Glutamatergic neuron (in vitro differentiated cells): ENCODE data around the gene NUP210. TPM values are rescaled to one million over a fixed set of nuclear protein-coding genes. Genes with fewer than 3 reads are reported as not detected.

Source experiments
- DNase-seq: peaks from one replicate; pipeline ENCODE4 v3.0.0; 2022
- H3K27ac Mint-ChIP-seq: one replicate; pipeline ENCODE4 v1.8.0; 2020; ENCODE audit warnings: mild to moderate bottlenecking, mixed read lengths, inconsistent platforms; ENCODE audit not compliant: unreplicated experiment
- H3K27me3 Mint-ChIP-seq: one replicate; pipeline ENCODE4 v1.8.0; 2020; ENCODE audit warnings: mild to moderate bottlenecking, moderate library complexity, mixed read lengths, inconsistent platforms; ENCODE audit not compliant: unreplicated experiment
- H3K36me3 Mint-ChIP-seq: one replicate; pipeline ENCODE4 v1.8.0; 2020; ENCODE audit warnings: mild to moderate bottlenecking, mixed read lengths, inconsistent platforms; ENCODE audit not compliant: unreplicated experiment
- H3K4me1 Mint-ChIP-seq: one replicate; pipeline ENCODE4 v1.8.0; 2020; ENCODE audit warnings: mild to moderate bottlenecking, low read depth, mixed read lengths, inconsistent platforms; ENCODE audit not compliant: unreplicated experiment
- H3K4me3 Mint-ChIP-seq: one replicate; pipeline ENCODE4 v1.8.0; 2020; ENCODE audit warnings: mild to moderate bottlenecking, mixed read lengths, inconsistent platforms; ENCODE audit not compliant: unreplicated experiment
- H3K9me3 Mint-ChIP-seq: one replicate; pipeline ENCODE4 v1.8.0; 2020; ENCODE audit warnings: mild to moderate bottlenecking, moderate library complexity, mixed read lengths, inconsistent platforms; ENCODE audit not compliant: unreplicated experiment
- total RNA-seq: library from RNA; stranded (reverse); fragmentation: NEBNext Ultra II Directional; extraction: Animal tissue kit (Norgen Biotek cat#: 25700); gene quantifications from one replicate; pipeline ENCODE4 v1.2.1, GENCODE V29; 2021; ENCODE audit not compliant: unreplicated experiment
- TF ChIP-seq, protein P1 (sequence below): fragments of 200-600 bp; sonication (generic); IDR thresholded peaks from one replicate; pipeline ENCODE4 v1.5.0; 2021; ENCODE audit not compliant: partially characterized antibody, unreplicated experiment

The NUP210 gene
- total RNA-seq, 1 donor from 2014 or later, result 2.4 TPM

DNA sequence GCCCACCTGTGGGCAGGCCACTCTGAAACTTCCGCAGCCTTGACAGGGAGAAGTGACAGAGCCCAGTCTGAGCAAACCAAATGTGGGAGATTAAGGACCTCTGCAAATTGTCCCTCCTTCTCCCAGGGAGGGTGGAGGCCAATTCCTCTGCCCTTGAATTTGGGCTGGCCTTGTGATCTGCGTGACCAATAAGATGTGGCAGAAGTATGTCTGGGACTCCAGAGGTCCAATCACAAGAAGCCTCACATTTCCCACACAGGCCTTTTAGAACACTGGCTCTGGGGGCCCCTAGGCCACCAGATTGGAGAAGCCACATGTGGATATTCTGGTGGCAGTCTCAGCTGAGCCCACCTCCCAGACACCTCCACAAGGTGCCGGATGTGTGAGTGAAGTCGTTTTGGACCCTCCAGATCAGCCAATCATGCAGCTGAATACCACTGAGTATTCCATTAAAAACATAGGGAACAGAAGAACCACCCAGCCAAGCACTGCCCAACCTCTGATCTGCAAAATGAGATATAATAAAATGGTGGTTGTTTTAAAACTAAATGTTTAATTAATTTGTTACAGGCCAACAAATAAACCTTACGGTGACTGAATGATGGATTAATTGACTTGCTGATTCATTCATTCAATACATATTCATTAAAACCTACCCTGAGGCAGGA, 150.3 kb downstream of the NUP210 start:
- H3K4me1 Mint-ChIP-seq, result no peaks in the 10 kb centered on the region
- TF ChIP-seq, protein P1, sequence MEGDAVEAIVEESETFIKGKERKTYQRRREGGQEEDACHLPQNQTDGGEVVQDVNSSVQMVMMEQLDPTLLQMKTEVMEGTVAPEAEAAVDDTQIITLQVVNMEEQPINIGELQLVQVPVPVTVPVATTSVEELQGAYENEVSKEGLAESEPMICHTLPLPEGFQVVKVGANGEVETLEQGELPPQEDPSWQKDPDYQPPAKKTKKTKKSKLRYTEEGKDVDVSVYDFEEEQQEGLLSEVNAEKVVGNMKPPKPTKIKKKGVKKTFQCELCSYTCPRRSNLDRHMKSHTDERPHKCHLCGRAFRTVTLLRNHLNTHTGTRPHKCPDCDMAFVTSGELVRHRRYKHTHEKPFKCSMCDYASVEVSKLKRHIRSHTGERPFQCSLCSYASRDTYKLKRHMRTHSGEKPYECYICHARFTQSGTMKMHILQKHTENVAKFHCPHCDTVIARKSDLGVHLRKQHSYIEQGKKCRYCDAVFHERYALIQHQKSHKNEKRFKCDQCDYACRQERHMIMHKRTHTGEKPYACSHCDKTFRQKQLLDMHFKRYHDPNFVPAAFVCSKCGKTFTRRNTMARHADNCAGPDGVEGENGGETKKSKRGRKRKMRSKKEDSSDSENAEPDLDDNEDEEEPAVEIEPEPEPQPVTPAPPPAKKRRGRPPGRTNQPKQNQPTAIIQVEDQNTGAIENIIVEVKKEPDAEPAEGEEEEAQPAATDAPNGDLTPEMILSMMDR, result no peak
- no peak overlapping the region for H3K4me3 Mint-ChIP-seq
- no peaks in the 10 kb centered on the region for H3K36me3 Mint-ChIP-seq
- peaks cover 13% of the 10 kb centered on the region for H3K9me3 Mint-ChIP-seq
- DNase-seq, result peak; percentile 2
- H3K27me3 Mint-ChIP-seq, result no peaks in the 10 kb centered on the region
- no peak overlapping the region for H3K27ac Mint-ChIP-seq

DNA sequence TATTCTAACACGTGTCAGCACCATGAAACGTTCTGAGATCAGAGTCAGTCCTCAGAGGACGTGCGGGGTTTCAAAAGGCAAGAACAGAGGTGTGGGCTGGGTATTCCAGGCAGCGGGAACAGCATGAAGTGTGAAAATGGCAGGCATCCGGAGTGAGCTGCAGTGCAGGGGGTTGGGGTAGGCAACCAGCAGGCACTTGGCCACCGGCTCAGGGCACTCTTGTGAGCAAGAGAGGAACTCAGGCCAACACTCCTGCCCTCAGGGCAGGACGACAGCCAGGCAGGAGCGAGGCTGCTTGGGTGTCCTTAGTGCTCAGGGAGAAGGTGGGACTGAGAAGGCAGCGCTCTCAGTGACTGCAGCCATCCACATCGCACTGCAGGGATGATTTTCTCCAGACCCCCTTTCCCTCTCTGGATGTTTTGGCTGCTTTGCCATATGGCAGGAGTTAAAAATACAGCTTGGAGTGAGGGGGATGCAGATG, 151.1 kb downstream of the NUP210 start:
- no peak overlapping the region for H3K27ac Mint-ChIP-seq
- TF ChIP-seq, protein P1, result no peak
- peaks cover 15% of the 10 kb centered on the region for H3K9me3 Mint-ChIP-seq
- H3K4me3 Mint-ChIP-seq, result no peak overlapping the region
- H3K27me3 Mint-ChIP-seq, result no peaks in the 10 kb centered on the region
- H3K4me1 Mint-ChIP-seq, result no peaks in the 10 kb centered on the region
- peak; percentile 34 for DNase-seq
- H3K36me3 Mint-ChIP-seq, result no peaks in the 10 kb centered on the region

DNA sequence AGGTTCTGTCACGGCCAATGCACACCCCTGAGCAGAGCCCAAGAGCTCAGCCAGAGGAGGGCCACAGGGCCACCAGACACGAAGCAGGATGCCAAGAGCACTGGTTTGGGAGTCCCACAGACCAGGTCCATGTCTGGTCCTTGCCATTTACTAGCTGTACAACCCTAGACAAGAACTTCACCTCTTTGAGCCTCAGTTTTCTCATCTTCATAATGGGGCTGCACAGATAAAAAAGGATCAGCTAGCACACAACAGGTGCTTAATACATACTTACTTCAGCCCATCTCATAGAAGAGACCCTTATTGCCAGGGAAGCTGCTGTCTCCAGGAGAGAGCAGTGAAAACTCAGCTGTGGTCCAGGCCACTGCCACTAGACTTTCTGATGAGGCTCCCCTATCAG, 152.0 kb downstream of the NUP210 start:
- no peak overlapping the region for H3K4me3 Mint-ChIP-seq
- peaks cover 15% of the 10 kb centered on the region for H3K9me3 Mint-ChIP-seq
- TF ChIP-seq, protein P1, result no peak
- H3K4me1 Mint-ChIP-seq, result no peaks in the 10 kb centered on the region
- H3K27me3 Mint-ChIP-seq, result no peaks in the 10 kb centered on the region
- no peaks in the 10 kb centered on the region for H3K36me3 Mint-ChIP-seq
- H3K27ac Mint-ChIP-seq, result no peak overlapping the region
- no peak for DNase-seq

DNA sequence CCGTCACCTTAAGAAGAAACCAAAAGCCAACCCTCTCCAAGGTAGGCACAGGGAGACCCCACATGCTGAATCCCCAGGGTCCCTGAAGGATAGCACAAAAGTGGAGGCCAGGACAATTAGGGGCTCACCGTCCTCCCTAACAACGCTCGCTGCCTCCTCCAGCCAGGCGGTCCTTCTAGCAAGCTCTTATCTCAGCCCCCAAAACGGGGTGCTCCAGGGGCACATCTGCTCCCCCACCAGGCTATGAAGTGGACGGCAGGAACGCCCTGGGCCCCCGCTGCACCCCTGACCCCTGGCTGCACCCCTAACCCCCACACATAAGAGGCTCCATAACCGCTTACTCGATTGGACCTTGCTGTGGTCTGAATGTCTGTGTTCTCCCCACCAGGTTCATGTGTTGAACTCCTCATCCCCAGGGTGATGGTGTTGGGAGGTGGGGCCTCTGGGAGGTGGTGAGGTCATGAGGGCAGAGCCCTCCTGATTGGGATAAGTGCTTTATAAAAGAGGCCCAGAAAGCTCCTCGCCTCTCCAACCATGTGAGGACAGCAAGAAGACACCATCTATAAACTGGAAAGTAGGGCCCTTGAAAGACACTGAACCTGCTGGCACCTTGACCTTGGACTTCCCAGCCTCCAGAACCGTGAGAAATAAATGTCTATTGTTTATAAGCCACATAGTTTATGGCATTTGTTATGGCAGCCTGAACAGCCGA, 153.3 kb downstream of the NUP210 start:
- DNase-seq, result peak; percentile 10
- H3K27ac Mint-ChIP-seq, result peak overlapping the region; percentile 17
- H3K9me3 Mint-ChIP-seq, result peaks cover 12% of the 10 kb centered on the region
- H3K4me1 Mint-ChIP-seq, result peaks cover 6% of the 10 kb centered on the region
- TF ChIP-seq, protein P1, result no peak
- no peak overlapping the region for H3K4me3 Mint-ChIP-seq
- H3K27me3 Mint-ChIP-seq, result no peaks in the 10 kb centered on the region
- H3K36me3 Mint-ChIP-seq, result no peaks in the 10 kb centered on the region

Other genes starting within 250 kb of the NUP210 start
- gene HDAC11, start 60.0 kb upstream of the NUP210 start, total RNA-seq, result 19.8 TPM
- 2.1 TPM for gene FBLN2, start 128.8 kb upstream of the NUP210 start, total RNA-seq